ENCODE data around the gene PLCB1.

- TF ChIP-seq CTCF (IDR thresholded peaks at IDR 0.05; ENCODE audit: low read depth, low read length, poor library complexity, severe bottlenecking) (no peak), EZH2phosphoT487 (IDR thresholded peaks at IDR 0.05; ENCODE audit: borderline replicate concordance, low read length) (no peak)
Measured at GRCh38 chr20:8509809-8510208, 377.7 kb downstream of the PLCB1 start.
